ENCODE measurements around the gene TBXAS1.

- no peak for TF ChIP-seq CTCF (conservative IDR thresholded peaks at IDR 0.05; ENCODE audit: low read length)
- TF ChIP-seq EZH2phosphoT487 (IDR thresholded peaks at IDR 0.05; ENCODE audit: borderline replicate concordance): no peak
Observed at GRCh38 chr7:140010194-140010895, 181.3 kb downstream of the TBXAS1 start.

All from Loucy (cell line).